Suppressor macrophage (primary cell): ENCODE data around the gene WDR44.
"Not testable (repeated sequence)": the region's sequence is repeated elsewhere in the genome, so short reads cannot be mapped to it uniquely, and the experiment has no call there.

Source experiments
- DNase-seq, 4 experiments: peaks; one replicate each; pipeline ENCODE4 v3.0.0-alpha.2; 2020 to 2022
- total RNA-seq, 17 experiments: gene quantifications; one replicate each; lab custom pipeline; 2026; ENCODE audit warnings: mixed read lengths in 6 of 17, inconsistent platforms in 3 of 17; lab: John Stamatoyannopoulos, UW

Gene WDR44
- total RNA-seq: 13.4 to 48.6 (median 31.2) reads per million in 17 experiments

- DNase-seq: peak; percentile 95 to 98 (median 96)
Measured at GRCh38 chrX:118345464-118346257, at the start of gene WDR44. Gene WDR44, plus strand, starts transcription at chrX:118346106. Its CDS starts 398 bp downstream, at chrX:118346504.

- not testable (repeated sequence) for DNase-seq
Measured at GRCh38 chrX:118305827-118306226, 40.1 kb upstream of the WDR44 start.

GRCh38 chrX:118315529-118315928, 30.4 kb upstream of the WDR44 start:
- DNase-seq: no peak

- DNase-seq: no peak
Measured at GRCh38 chrX:118324588-118324987, 21.3 kb upstream of the WDR44 start.

GRCh38 chrX:118325453-118325852, 20.5 kb upstream of the WDR44 start:
- DNase-seq: no peak

GRCh38 chrX:118329175-118329574, 16.7 kb upstream of the WDR44 start:
- no peak for DNase-seq

- DNase-seq: no peak
Measured at GRCh38 chrX:118337687-118338086, 8.2 kb upstream of the WDR44 start.

GRCh38 chrX:118338930-118339329, 7.0 kb upstream of the WDR44 start:
- no peak for DNase-seq

GRCh38 chrX:118345045-118345463, 852 bp upstream of the WDR44 start:
- DNase-seq: peak in 2 of 4 experiments; percentile 8 to 31

- DNase-seq: peak; percentile 41 to 77 (median 62)
Measured at GRCh38 chrX:118346258-118347094, 570 bp downstream of the WDR44 start.

GRCh38 chrX:118347131-118347530, 1.2 kb downstream of the WDR44 start:
- DNase-seq: peak in 3 of 4 experiments; percentile 16 to 24 (median 23)

- no peak for DNase-seq
Measured at GRCh38 chrX:118347736-118348135, 1.8 kb downstream of the WDR44 start.

- no peak for DNase-seq
Measured at GRCh38 chrX:118348186-118348810, 2.4 kb downstream of the WDR44 start.

GRCh38 chrX:118349188-118349587, 3.3 kb downstream of the WDR44 start:
- no peak for DNase-seq

- peak in 3 of 4 experiments; percentile 21 to 47 (median 36) for DNase-seq
Measured at GRCh38 chrX:118350221-118350620, 4.3 kb downstream of the WDR44 start.

GRCh38 chrX:118350706-118351105, 4.8 kb downstream of the WDR44 start:
- DNase-seq: peak; percentile 10 to 49 (median 36)

- no peak for DNase-seq
Measured at GRCh38 chrX:118352566-118352965, 6.7 kb downstream of the WDR44 start.

GRCh38 chrX:118353081-118353850, 7.4 kb downstream of the WDR44 start:
- peak in 1 of 4 experiments; percentile 19 for DNase-seq

- DNase-seq: peak in 3 of 4 experiments; percentile 25 to 42 (median 33)
Measured at GRCh38 chrX:118355225-118355920, 9.5 kb downstream of the WDR44 start.

GRCh38 chrX:118356154-118356701, 10.3 kb downstream of the WDR44 start:
- DNase-seq: no peak
